Stimulated activated CD4-positive, alpha-beta T cell treated with anti-CD3 and anti-CD28 coated beads, Interleukin-1b, Interleukin-23, amount 100 ng/mL, for 4 hours (primary cell): Measurements from ENCODE around the gene QTRT2.

Experiments used
- DNase-seq, 2 donors: peaks; one replicate each; pipeline ENCODE4 v3.0.0-alpha.2; 2020; ENCODE audit warnings: low read depth in 2 of 2

QTRT2 gene

GRCh38 chr3:114122027-114122709 lies 65.6 kb downstream of the QTRT2 start:
- DNase-seq = no peak

GRCh38 chr3:114126461-114126860 lies 69.9 kb downstream of the QTRT2 start:
- DNase-seq = no peak

GRCh38 chr3:114127517-114127916 lies 71.0 kb downstream of the QTRT2 start:
- DNase-seq = no peak

GRCh38 chr3:114128231-114128630 lies 71.7 kb downstream of the QTRT2 start:
- DNase-seq = no peak

GRCh38 chr3:114128826-114129225 lies 72.3 kb downstream of the QTRT2 start:
- no peak for DNase-seq

- DNase-seq = no peak
These were observed 76.0 kb downstream of the QTRT2 start for GRCh38 chr3:114132500-114132899.

- no peak for DNase-seq
These were observed 77.4 kb downstream of the QTRT2 start for GRCh38 chr3:114133947-114134346.
